ENCODE results near the gene LIPC. TPM values are rescaled to one million over a fixed set of nuclear protein-coding genes. Genes with fewer than 3 reads are reported as not detected.

LIPC gene
- total RNA-seq, 1 experiment from 2014 or later: not detected

- POLR2A ChIA-PET: no interaction called here
- ATAC-seq (no peak), DNase-seq (ENCODE audit: low spot score) (no peak)
- H3K4me3 Mint-ChIP-seq: no peak overlapping the region
- no peaks in the 10 kb centered on the region; the same call in 1 of the 2 replicates for H3K27me3 Mint-ChIP-seq (ENCODE audit: low read depth)
- no peaks in the 10 kb centered on the region for H3K9me3 Mint-ChIP-seq
- CTCF ChIA-PET: no interaction called here
- no peak for TF ChIP-seq NR3C1 (CRISPR knock-in tag; conservative IDR thresholded peaks at IDR 0.05; ENCODE audit: low read depth)
- no peak for TF ChIP-seq ZNF138 (CRISPR knock-in tag; conservative IDR thresholded peaks at IDR 0.05)
- TF ChIP-seq ZNF121 (CRISPR knock-in tag; IDR thresholded peaks at IDR 0.05): no peak
- no peak overlapping the region for H3K27ac Mint-ChIP-seq
- no peaks in the 10 kb centered on the region for H3K36me3 Mint-ChIP-seq
- peaks cover 5% of the 10 kb centered on the region for H3K4me1 Mint-ChIP-seq
These were observed 28.2 kb upstream of the LIPC start for GRCh38 chr15:58403581-58403980.

GRCh38 chr15:58404020-58404419, 27.8 kb upstream of the LIPC start:
- DNase-seq (ENCODE audit: low spot score): no peak
- POLR2A ChIA-PET: no interaction called here
- Mint-ChIP-seq H3K27me3 (ENCODE audit: low read depth) (no peaks in the 10 kb centered on the region; the same call in 1 of the 2 replicates), H3K4me3 (no peak overlapping the region), H3K4me1 (peaks cover 5% of the 10 kb centered on the region), H3K9me3 (no peaks in the 10 kb centered on the region), H3K36me3 (no peaks in the 10 kb centered on the region), H3K27ac (no peak overlapping the region)
- CTCF ChIA-PET: no interaction called here
- ATAC-seq: no peak
- TF ChIP-seq CTCF (IDR thresholded peaks at IDR 0.05): no peak
- TF ChIP-seq ZNF423 (CRISPR knock-in tag; IDR thresholded peaks at IDR 0.05): no peak
- no peak for TF ChIP-seq MYBL2 (CRISPR knock-in tag; IDR thresholded peaks at IDR 0.05)
- no peak for TF ChIP-seq IRF1 (CRISPR knock-in tag; IDR thresholded peaks at IDR 0.05)
- no peak for TF ChIP-seq TEAD4 (CRISPR knock-in tag; IDR thresholded peaks at IDR 0.05)
- no peak for TF ChIP-seq FOXJ3 (CRISPR knock-in tag; IDR thresholded peaks at IDR 0.05; ENCODE audit: borderline replicate concordance)
- no peak for TF ChIP-seq HMGA2 (CRISPR knock-in tag; IDR thresholded peaks at IDR 0.05)
- TF ChIP-seq NR1H2 (CRISPR knock-in tag; IDR thresholded peaks at IDR 0.05): no peak
- TF ChIP-seq PRRX2 (CRISPR knock-in tag; IDR thresholded peaks at IDR 0.05): no peak
- no peak for TF ChIP-seq SMAD3 (CRISPR knock-in tag; IDR thresholded peaks at IDR 0.05; ENCODE audit: borderline replicate concordance)
- TF ChIP-seq ELF4 (CRISPR knock-in tag; IDR thresholded peaks at IDR 0.05; ENCODE audit: low read depth): no peak
- no peak for TF ChIP-seq ZNF281 (CRISPR knock-in tag; IDR thresholded peaks at IDR 0.05)

GRCh38 chr15:58404722-58405121, 27.1 kb upstream of the LIPC start:
- ATAC-seq (no peak), DNase-seq (ENCODE audit: low spot score) (no peak)
- Mint-ChIP-seq H3K4me3 (no peak overlapping the region), H3K27ac (no peak overlapping the region), H3K27me3 (ENCODE audit: low read depth) (no peaks in the 10 kb centered on the region; the same call in 1 of the 2 replicates), H3K4me1 (peaks cover 5% of the 10 kb centered on the region), H3K36me3 (no peaks in the 10 kb centered on the region), H3K9me3 (no peaks in the 10 kb centered on the region)
- ChIA-PET CTCF (no interaction called here), POLR2A (no interaction called here)
- TF ChIP-seq NFYB (CRISPR knock-in tag; conservative IDR thresholded peaks at IDR 0.05; ENCODE audit: low read depth) (no peak), ZNF138 (CRISPR knock-in tag; conservative IDR thresholded peaks at IDR 0.05) (no peak), ATF6 (CRISPR knock-in tag; IDR thresholded peaks at IDR 0.05) (no peak), KAT7 (CRISPR knock-in tag; IDR thresholded peaks at IDR 0.05; ENCODE audit: borderline replicate concordance) (no peak), FOXK1 (CRISPR knock-in tag; IDR thresholded peaks at IDR 0.05) (no peak), NR3C1 (CRISPR knock-in tag; conservative IDR thresholded peaks at IDR 0.05; ENCODE audit: low read depth) (no peak), HMGXB4 (CRISPR knock-in tag; IDR thresholded peaks at IDR 0.05) (no peak), NFATC4 (CRISPR knock-in tag; IDR thresholded peaks at IDR 0.05) (no peak), FOXJ3 (CRISPR knock-in tag; IDR thresholded peaks at IDR 0.05; ENCODE audit: borderline replicate concordance) (no peak), EMX1 (CRISPR knock-in tag; IDR thresholded peaks at IDR 0.05) (no peak), FOXP1 (CRISPR knock-in tag; IDR thresholded peaks at IDR 0.05; ENCODE audit: borderline replicate concordance) (no peak), ZSCAN18 (CRISPR knock-in tag; IDR thresholded peaks at IDR 0.05) (no peak)
